ENCODE data around the gene CYBA.
"Not testable (repeated sequence)": the region's sequence is repeated elsewhere in the genome, so short reads cannot be mapped to it uniquely, and the experiment has no call there.

CYBA gene

DNA sequence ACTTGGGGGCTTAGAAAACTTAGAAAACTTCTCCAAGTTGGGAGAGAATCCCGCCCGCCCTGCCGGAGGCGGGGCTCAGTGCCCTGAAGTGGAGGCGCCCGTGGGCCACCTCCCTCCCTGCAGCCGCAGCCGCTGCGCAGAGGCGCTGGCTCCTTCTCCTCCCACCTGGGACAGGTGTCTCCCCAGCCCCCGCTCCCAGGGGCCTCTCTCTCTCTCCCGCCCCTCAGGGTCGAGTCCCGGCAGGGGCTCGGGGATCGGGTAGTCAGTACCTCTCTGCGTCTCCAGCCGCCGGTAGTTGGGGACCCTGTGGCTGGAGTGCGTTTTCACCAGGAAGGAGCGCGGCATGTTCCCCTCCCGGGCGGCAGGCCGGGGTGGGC lies 35.2 kb upstream of the CYBA start:
- no peak for DNase-seq

DNA sequence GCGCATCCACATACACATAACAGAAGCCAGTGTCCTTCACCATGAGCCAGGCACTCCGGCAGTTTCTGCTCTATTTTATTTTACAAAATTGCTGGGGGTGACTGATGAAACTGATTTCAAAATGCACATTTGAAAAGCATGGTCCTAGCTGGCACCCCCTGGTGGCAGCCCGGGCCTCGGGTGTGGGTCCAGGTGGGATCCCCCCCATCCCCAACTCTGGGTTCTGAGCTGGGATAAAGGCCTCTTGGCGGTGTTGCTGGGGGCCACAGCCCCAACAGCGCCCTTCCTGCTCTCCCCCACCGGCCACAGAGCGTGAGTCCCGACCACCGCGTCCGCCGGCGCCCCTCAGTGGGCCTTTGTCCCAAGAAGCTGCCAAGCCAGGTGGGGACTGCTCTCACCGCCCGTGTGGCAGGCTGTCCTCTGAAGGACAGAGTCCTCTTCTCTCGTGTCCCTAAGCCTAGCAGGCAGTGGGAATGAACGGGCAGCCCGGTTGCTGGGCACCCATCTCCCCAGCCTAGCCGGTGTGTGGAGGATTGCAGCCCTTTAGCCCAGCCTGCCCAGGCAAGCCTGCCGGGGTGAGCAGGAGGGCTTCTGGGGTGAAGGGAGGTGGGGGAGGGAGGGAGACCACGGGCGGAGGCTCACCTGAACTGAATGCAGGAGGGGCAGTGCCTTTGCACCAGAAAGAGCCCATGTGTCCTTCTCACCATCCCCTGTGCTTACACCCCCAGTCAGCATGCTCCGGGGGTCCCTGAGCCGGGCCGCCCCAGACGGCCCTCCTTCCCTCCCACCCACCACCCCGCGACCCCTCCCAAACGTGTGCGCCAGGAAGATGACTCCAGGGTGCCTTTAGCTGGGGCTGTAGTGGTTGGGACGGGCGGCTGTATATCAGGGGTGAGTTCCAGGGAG lies 34.6 kb upstream of the CYBA start:
- peak; percentile 62 to 78 for DNase-seq

DNA sequence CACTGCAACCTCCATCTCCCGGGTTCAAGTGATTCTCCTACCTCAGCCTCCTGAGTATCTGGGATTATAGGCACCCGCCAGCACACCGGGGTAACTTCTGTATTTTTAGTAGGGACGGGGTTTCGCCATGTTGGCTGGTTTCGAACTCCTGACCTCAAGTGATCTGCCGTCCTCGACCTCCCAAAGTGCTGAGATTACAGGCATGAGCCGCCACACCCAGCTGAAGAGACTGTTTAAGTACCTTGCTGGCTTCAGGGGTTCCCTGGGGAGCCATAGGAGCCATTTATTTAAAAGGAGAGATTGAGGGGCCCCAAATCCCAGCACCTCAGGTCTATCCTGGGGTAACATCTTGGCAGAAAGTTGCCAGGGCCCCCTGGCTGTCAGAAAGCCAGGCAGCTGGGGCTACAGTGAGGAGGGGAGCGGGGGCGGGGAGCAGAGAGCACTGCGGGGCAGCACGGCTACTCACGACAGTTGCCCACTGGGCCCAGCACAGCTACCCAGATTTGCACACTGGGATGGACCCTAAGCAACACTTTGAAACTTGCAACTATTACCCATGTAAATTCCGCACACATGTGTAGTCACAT lies 33.8 kb upstream of the CYBA start:
- DNase-seq = no peak

DNA sequence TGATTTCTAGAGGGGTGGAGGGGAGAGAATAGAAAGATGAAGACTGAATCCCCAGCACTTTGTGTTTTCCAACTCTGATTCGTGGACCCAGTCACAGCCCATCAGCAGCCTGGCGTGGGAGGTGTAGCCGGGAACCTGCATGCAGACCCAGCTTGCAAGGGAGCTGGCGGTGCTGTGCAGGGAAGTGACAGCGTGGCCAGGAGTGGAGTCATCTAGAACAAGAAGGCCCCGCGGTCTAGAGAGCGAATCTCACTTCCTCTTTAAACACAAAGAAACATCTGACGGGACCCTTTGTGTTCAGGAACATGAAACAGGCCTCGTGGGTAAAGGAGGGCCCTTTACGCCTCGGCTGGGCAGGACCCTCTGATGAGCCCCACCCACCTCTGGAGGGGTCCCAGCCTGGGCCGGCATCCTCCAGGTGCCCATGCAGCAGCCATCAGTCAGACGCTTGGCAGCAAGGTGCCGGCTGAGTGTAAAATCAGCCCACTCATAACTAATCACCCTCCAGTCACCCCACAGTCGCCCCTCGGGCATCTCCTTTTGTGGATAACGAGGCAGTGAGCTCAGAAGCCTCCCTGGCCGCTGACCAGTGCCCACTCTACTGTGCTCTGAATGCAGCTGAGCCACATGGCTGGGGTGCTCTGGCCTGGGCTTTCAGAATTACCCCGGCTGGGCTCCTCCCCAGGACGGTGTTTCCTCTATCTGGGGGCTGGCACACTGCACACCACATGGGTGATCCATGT lies 31.0 kb upstream of the CYBA start:
- peak; percentile 80 to 84 for DNase-seq

DNA sequence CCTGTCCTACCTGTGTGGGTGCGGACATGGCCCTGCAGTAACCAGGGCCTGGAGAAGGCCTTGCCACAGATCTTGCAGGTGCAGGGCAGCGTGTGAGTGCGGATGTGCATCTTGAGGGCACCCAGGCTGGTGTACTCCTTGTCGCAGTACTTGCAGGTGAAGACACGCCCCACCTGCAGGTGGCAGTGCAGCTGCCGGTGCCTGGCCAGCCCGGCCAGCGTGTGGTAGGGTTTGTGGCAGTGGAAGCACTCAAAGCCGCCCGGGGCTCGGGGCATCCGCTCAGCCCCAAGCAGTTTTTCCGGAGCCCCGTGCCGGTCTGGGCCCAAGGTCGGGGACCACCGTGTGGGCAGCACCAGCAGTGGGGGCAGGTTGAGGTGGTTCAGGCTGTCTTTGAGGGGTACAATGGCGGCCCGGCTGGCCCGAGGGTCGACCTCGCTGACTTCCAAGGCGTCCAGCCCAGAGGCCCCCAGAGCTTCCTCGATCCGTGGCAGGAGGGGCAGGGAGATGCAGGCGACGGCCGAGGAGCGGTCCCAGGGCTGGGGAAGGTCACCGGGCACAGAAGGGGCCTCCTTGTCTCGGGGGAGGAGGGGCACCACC lies 30.3 kb upstream of the CYBA start:
- no peak for DNase-seq

DNA sequence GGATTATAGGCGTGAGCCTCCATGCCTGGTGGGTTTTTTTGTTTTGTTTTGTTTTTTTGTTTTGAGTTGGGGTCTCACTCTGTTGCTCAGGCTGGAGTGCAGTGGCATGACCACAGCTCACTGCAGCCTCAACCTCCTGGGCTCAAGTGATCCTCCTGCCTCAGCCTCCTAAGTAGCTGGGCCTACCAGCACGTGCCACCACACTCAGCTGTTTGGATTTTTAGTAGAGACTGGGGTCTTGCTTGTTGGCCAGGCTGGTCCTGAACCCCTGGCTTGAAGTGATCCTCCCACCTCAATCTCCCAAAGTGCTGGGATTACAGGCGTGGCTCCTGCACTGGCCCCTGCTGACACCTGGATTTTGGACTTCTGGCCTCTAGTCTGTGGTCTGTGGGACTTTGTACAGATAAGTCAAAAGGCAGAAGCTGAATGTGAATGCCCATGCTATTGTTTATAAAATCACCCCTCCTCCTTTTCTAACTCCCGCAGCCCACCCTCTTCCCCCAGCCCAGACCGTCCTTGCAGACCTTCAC lies 29.8 kb upstream of the CYBA start:
- DNase-seq = no peak

DNA sequence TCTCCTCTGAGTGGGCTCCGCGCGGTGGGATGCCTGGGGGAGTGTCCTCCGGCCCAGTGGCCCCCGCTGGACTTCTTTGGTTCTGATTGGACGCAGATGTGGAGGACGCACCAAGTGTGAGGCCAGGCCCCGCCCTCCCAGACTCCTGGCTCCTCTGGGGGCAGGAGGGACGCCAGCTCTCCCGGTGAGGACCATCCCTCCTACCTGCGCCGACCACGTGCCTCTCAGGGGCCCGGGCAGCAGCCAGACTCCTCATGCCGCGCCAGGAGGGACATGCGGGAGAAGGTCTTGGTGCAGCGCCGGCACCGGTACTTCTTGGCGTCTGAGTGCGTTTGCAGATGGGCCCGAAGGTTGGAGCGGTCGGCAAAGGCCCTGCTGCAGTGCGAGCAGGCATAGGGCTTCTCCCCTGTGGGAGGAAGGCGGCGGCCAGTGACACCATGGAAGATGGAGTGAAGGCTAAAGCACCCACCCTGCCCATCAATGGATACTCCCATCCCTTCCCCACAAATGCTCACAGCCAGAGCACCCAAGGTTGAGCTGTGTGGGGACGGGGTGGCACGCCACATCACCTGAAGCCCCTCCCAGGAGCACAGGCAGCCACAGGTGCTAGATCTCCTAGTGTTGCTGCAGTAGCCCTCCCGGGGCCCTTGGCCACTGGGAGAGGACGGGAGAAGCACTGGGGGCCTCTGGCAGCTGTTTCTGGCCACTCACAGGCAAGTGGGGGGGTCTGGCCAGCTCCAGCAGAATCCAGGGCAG lies 27.5 kb upstream of the CYBA start:
- DNase-seq = no peak

DNA sequence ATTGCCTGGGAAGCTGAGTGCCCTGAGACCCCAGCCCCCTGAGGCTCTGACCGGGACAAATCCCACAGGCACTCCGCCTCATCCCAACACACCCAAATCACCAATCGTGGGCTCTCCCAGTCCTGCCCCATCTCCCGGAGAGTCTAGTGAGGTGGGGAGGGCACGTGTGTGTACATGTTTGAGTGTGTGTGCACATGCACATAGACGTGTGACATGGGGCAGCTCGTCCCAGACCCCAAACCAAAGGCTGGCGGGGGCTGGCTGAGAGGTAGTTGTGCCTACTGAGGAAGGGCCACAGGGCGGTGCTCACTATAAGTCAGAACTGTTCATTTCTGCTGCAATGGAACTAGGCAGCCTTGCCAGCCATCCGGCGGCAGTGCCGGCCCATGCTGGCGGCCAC lies 26.9 kb upstream of the CYBA start:
- no peak for DNase-seq

DNA sequence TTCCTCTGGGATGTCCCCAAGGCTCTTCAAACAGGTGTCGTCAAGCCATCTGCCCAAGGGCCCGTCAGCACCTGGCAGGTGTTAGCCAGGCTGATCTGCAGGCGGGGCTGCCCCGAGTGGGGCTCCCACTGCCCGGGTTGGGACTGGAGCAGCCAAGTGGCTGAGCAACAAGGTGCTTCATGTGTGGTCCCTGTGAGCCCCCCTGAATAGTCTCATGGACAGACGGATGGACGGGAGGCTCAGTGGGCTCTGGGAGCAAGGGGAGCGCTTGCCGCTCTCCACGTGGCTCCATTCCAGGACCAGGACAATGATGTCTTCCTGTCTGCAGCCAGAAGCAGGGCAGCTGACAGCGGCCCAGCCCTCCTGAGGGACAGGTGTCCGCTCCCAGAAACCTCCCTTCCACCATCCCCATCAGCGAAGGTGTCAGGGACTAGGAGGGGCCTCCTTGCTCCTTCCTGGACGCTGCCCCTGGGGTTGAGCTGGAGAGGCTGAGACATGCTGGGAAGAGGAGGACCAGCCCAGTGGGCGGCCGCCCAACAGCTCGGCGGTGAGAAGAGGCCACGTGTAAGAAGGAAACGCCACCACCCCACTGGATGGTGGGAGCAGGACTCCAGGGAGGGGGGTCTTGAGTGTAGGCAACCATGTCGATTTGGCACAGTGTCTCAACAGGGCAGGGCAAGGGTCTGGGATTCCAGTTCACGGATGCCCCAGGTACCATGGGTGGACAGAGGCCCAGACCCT lies 25.8 kb upstream of the CYBA start:
- no peak for DNase-seq

DNA sequence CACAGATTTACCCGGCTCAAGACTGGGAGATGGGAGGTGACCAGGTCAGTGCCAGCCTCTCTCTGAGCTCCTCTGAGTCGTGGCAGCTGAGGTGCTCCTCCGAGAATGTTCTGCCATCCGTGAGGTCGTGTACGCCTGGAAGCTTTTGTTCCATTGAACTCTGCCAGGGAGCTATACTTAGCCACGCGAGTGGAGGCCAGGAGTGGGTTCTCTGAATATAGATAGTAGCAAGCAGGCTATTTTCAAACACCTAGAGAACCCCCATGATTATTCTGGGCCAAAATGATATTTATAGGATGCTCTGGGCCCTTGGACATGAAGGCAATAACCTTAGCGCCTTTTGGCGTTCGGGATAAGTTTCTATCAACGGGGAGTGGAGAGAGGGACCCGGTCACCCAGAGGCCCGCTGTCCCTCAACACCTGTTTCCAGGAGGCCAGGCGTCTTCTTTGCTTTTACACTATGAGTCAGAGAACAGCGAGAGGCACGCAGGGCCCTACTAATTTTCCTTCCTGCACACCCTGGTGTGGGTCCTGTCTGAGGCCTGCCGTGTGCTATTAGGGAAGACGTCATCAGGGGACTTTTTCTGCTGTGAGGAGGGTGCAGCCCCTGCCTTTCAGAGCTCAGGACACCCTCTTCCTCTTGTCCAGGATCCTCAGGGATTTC lies 23.0 kb upstream of the CYBA start:
- DNase-seq = no peak

DNA sequence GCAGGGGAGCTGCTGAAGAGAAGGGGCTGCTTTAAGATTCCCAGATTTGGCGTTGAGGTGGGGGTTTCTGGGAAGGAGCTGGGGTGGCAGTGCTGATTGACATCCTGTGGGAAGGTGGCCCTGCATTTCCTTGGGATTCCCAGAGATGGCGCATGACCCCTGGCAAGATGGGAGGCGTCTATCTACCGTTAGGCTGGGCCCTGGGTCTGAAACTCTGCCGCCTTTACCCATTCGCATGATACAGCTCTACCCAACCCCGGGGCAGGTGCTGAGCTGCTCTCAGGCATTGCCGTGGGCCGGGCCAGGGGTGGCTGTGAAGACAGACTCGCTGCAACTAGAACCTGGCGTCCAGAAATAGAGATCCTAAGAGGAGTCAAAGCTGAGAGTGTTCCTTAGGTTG lies 21.9 kb upstream of the CYBA start:
- DNase-seq = no peak

DNA sequence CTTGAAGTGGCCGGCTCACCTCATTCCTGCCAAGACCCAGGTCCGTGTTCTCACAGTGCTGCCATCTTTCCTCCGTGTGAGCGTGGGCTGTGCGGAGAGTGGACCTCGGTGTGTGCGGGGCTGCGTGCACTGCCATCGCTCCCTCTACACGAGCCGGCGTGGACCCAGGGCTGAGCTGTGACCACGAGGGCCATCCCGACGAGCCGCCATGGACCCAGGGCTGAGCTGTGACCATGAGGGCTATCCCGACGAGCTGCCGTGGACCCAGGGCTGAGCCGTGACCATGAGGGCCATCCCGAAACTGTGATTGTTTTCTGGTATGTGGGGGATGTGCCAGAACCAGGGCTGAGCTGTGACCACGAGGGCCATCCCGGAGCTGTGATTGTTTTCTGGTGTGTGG lies 21.0 kb upstream of the CYBA start:
- no peak for DNase-seq

DNA sequence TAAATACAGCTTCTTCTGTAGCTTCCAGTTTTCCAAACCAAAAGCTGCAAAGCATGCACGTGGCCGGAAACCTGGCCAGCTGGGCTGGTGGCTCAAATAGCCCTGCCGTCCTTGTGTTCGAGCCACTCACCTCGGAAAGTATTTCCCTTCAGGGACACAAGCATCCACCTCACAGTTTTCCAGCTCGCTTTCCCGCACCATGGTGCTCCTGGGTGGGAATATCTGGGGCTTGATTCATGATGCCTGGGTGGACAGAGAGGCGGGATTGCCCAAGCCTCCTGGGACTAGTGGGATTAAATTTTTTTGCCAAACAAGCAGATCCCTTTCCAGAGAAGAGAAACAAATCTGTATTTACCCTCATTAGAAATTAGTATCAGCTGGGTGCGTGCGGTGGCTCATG lies 19.1 kb upstream of the CYBA start:
- no peak for DNase-seq

DNA sequence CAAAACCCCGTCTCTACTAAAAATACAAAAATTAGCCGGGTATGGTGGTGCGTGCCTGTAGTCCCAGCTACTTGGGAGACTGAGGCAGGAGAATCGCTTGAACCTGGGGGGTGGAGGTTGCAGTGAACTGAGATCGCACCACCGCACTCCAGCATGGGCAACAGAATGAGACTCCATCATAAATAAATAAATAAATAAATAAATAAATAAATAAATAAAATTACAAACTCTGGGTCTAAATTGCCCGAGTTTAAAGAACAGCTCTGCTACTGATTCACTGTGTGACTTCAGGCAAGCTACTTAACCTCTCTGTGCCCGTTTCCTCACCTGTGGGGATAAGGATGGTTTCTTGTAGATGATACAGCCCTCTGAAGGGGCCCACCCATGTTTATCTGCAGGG lies 18.6 kb upstream of the CYBA start:
- not testable (repeated sequence) for DNase-seq

DNA sequence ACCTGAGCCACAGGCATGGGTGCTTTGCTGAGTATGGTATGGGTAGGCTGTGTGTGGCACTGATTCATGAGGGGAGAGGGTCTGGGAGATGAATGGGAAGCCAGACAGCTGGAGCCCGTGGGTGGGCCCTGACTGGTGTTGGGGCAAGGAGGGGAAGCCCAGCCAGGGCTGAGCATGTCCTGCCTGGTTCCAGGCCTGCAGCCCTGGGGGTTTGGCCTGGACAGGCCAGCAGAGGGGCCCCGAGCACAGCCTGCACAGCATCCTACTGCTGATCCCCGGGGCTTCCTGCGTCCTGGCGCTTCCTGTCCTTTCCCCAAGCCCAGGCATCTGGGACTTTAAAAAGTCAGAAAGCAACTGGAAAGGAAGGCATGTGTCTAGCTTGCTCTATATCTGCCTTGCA lies 16.6 kb upstream of the CYBA start:
- no peak for DNase-seq

DNA sequence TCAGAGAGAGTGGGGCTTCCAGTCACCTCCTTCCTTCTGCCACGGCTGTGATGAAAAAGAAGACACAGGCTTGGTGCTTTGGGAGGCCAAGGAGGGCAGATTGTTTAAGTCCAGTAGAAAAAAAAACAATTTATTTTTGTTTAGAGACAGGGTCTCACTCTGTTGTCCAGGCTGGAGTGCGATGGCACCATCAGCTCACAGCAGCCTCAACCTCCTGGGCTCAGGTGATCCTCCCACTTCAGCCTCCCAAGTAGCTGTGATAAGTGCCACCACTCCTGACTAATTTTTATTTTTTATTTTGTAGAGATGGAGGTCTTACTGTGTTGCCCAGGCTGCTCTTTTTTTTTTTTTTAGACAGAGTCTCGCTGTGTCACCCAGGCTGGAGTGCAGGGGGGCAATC lies 14.7 kb upstream of the CYBA start:
- DNase-seq = no peak

DNA sequence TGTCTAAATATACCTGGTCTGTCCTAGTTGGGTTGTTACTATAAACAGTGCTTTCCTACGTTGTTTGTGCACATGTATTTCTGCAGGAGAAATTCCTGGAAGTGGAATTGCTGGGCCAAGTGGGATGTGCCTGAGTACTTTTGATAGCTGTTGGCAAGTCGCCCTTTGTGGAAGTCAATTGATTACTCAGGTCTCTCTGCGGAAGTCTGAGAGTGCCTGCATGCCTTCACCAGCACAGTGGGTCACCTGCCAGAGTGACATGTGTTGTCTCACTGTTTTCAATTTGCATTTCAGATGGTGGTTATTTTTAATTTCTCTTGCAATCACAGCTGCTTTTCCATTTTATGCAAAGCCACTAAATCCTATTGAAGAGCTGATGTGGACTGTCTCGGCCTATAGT lies 14.3 kb upstream of the CYBA start:
- DNase-seq = no peak

DNA sequence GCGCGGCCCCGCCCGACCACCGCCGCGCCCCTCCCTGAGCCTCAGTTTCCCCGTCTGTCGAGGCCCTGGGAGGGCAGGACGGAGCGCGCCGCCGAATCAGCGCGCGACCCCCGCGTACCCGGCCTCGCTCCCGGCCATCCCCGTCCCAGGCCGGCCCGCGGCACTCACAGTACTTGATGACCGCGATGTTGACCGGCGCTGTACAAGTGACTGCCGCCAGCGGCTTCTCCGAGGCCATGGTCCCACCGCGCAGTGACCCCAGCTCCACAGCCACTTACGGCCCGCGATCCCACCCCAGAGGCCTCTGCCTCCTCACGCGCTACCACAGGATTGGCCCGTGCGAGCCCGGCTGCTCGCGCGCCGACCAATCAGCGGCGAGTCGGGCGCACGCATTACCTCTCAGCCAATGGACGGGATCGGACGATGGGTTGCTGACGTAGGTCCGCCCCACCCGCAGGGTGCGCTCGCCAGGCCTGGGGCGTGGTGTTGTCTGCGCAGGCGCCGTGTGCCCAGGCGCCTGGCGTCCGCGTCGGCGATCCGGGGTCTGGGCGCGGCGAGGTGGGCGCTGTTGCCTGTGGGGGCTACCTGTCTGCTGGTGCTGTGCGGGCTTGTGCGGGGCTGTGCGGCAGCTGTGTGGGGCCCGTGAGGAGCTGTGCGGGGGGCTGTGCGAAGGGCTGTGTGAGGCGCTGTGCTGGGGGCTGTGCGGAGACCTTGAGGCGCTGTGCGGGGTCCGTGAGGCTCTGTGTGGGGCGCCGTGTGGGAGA lies 12.2 kb upstream of the CYBA start, which contains the start of gene MVD:
MVD (minus strand) TSS at position 249 of the 764 bp plus-strand sequence; CDS start at position 238, 11 bp downstream.
- DNase-seq = peak; percentile 93 to 94

DNA sequence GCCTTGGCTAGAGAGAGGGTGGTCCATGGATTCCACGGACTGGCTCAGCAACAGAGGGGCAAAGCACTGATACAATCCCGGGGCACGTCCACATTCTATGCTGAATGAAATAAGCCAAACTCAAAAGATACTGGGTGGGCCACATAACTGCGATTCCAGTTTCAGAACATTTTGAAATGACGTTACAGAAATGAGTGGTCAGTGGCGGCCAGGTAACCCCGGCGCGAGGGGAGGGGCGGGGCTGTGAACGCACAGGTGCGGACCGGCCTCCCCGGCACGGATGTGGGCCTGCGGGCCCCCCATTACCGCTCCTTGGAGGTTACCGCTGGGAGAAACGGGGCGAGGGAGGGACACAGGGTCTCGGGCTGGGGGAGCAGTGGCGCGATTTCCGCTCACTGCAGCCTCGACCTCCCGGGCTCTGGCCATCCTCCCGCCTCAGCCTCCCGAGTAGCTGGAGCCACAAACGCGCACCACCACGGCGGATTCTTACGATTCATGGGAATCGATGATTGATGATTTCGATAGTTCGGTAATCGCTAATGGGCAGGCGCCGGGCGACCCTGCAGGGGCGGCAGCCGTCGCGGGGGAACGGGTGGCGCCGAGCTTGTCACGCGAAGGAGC lies 11.5 kb upstream of the CYBA start:
- DNase-seq = no peak

DNA sequence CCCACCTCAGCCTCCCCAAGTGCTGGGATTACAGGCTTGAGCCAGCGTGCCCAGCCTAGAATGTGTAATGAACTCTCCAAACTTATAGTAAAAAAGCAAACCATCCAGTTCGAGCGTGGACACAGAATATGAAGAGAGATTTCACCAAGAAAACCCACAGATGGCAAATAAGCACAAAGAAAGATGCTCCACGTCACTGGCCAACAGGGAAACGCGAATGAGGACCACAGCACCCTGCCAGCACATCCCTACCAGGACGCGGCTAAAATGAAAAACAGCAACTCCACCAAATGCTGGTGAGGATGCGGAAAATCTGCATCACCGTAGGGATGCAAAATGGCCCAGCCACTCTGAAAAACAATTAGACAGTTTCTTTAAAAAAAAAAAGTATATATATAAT lies 10.6 kb upstream of the CYBA start:
- DNase-seq = no peak

All from AML-193 (cell line).